ENCODE data around the gene ZNF613. TPM values are rescaled to one million over a fixed set of nuclear protein-coding genes. Genes with fewer than 3 reads are reported as not detected.

The ZNF613 gene
- total and polyA plus RNA-seq, 2 donors (not counting 3 experiments of a cell fraction or from before 2014, with no cell fraction given): 1.7 to 6.5 TPM

DNA sequence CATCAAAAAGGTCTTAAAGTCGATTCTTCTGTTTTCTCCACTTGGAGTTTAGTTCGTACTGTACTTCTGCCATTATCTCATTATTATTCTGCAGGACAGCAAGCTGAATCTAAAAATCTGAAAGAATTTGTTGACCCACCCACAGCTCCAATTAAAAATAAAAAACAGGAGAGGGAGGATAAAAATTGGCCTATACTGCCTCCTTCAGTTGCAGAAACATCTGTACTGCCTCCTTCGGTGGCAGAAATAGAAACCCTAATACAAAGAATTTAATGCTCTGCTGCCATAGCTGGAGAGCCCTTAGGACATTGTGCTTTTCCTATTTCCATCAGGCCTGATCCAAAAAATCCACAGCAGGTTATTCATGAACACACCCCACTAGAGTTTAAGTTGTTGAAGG lies 49.6 kb downstream of the ZNF613 start:
- no peak overlapping the region for H3K27ac ChIP-seq (ENCODE audit: insufficient read depth, low read depth, low read length)
- H3K36me3 ChIP-seq (ENCODE audit: control insufficient read depth in 2 of 2, extremely low read depth in 1 of 2, insufficient read depth in 2 of 2, low read length in 2 of 2): peaks cover 1 to 5% of the 10 kb centered on the region in 2 experiments
- no peak for FAIRE-seq
- intact Hi-C loops (cut with micrococcal nuclease) (no loop called here), dilution Hi-C loops (cut with MboI; ENCODE audit: extremely low pct_ligation_motif_present, low sequenced_read_pairs) (no loop called here)
- ChIA-PET CTCF (no interaction called here), POLR2A (no interaction called here)
- BruUV-seq (replicated peaks): no TSS peak
- peaks cover 4% of the 10 kb centered on the region for H3K9me3 ChIP-seq (replicated peaks; ENCODE audit: control insufficient read depth, insufficient read depth, low read length)
- no peaks in the 10 kb centered on the region for H3K27me3 ChIP-seq (ENCODE audit: control insufficient read depth in 2 of 2, insufficient read depth in 2 of 2, low read length in 2 of 2)
- no peaks in the 10 kb centered on the region for H4K20me1 ChIP-seq (replicated peaks; ENCODE audit: control insufficient read depth, extremely low read depth, insufficient read depth, low read length)
- no peak for DNase-seq (ENCODE audit: low read depth, low spot score)
- H3K79me2 ChIP-seq (ENCODE audit: control insufficient read depth, insufficient read depth, low read length): no peaks in the 10 kb centered on the region
- H3K4me3 ChIP-seq (replicated peaks in 1 of 3; ENCODE audit: insufficient read depth in 1 of 3, low read depth in 1 of 3, low read length in 3 of 3): no peak overlapping the region
- H3K4me2 ChIP-seq (ENCODE audit: insufficient read depth, low read length): no peak overlapping the region
- H3K9me1 ChIP-seq (replicated peaks; ENCODE audit: control insufficient read depth, extremely low read depth, insufficient read depth, low read length): no peaks in the 10 kb centered on the region
- no peak overlapping the region for H3K9ac ChIP-seq (replicated peaks; ENCODE audit: extremely low read depth, insufficient read depth, low read length)
- TF ChIP-seq EZH2 (IDR thresholded peaks at IDR 0.05; ENCODE audit: borderline replicate concordance, low read depth, low read length, severe bottlenecking) (no peak), POLR2A (IDR thresholded peaks at IDR 0.05; ENCODE audit: low read depth, low read length) (no peak), FOS (IDR thresholded peaks at IDR 0.05; ENCODE audit: borderline replicate concordance, insufficient read depth, low read length) (no peak), MAX (IDR thresholded peaks at IDR 0.05; ENCODE audit: insufficient read depth, insufficient read length) (no peak), JUN (IDR thresholded peaks at IDR 0.05; ENCODE audit: borderline replicate concordance, insufficient read depth, insufficient read length, low read depth) (no peak), MYC (IDR thresholded peaks at IDR 0.05; ENCODE audit: low read depth, low read length) (no peak), GATA2 (IDR thresholded peaks at IDR 0.05; ENCODE audit: insufficient read depth, insufficient read length, low read depth, low read length) (no peak), POLR2AphosphoS5 (IDR thresholded peaks at IDR 0.05; ENCODE audit: insufficient read depth, low read depth, low read length) (no peak)
- TF ChIP-seq, protein P1, sequence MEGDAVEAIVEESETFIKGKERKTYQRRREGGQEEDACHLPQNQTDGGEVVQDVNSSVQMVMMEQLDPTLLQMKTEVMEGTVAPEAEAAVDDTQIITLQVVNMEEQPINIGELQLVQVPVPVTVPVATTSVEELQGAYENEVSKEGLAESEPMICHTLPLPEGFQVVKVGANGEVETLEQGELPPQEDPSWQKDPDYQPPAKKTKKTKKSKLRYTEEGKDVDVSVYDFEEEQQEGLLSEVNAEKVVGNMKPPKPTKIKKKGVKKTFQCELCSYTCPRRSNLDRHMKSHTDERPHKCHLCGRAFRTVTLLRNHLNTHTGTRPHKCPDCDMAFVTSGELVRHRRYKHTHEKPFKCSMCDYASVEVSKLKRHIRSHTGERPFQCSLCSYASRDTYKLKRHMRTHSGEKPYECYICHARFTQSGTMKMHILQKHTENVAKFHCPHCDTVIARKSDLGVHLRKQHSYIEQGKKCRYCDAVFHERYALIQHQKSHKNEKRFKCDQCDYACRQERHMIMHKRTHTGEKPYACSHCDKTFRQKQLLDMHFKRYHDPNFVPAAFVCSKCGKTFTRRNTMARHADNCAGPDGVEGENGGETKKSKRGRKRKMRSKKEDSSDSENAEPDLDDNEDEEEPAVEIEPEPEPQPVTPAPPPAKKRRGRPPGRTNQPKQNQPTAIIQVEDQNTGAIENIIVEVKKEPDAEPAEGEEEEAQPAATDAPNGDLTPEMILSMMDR (IDR thresholded peaks at IDR 0.05; ENCODE audit: extremely low read depth in 1 of 2, insufficient read depth in 1 of 2, low read depth in 1 of 2, low read length in 2 of 2): no peak
- H3K4me1 ChIP-seq (ENCODE audit: control insufficient read depth, extremely low read depth, insufficient read depth, low read length): no peaks in the 10 kb centered on the region
- no peak overlapping the region for H2AFZ ChIP-seq (ENCODE audit: low read depth, low read length)

Data from endothelial cell of umbilical vein (primary cell).